Activated CD8-positive, alpha-beta memory T cell treated with anti-CD3 and anti-CD28 coated beads, Interleukin-2, amount 50 U/mL, for 24 hours (primary cell): ENCODE results near the gene MAN1C1.

Source experiments
- DNase-seq: peaks from one replicate; pipeline ENCODE4 v3.0.0-alpha.2; 2020; ENCODE audit errors: extremely low read depth

Gene MAN1C1

GRCh38 chr1:25763493-25763892 is 146.9 kb downstream of the MAN1C1 start:
- DNase-seq: no peak

DNA sequence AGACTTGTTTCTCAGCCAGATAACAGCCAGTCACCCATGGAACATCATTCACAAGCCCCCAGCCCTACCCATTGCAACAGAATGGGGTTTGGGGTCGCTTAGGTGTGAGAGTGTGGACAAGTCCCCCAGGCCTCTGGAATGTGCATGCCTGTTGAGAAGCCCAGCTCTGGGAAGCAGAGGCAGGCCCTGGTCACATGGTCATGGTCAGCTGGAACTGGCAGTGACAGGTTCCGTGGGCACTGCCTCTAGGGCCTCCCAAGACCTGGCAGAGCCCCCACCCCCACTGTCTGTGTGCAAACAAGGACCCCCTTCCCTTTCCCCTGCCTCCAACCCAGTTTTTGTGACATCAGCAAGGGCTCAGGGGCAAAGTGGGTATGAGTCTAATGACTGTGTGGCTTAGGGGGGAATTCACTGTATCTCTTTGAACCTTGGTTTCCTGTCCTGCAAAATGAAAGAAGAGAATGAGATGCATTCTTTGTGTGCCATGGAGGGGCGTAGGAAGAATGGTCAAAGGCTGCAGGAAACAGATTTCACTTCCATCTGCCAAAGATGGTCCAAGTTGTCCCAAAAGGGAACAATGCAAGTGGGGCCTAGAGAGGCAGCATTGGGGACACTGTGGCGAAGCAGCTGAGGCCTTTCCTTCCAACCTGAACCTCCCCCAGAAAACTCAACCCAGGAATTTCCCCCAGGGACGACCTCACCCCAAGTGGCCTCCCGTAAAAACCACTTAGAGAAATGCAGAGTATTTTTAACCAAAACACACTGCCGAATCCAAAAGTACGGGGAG is 148.7 kb downstream of the MAN1C1 start:
- no peak for DNase-seq

DNA sequence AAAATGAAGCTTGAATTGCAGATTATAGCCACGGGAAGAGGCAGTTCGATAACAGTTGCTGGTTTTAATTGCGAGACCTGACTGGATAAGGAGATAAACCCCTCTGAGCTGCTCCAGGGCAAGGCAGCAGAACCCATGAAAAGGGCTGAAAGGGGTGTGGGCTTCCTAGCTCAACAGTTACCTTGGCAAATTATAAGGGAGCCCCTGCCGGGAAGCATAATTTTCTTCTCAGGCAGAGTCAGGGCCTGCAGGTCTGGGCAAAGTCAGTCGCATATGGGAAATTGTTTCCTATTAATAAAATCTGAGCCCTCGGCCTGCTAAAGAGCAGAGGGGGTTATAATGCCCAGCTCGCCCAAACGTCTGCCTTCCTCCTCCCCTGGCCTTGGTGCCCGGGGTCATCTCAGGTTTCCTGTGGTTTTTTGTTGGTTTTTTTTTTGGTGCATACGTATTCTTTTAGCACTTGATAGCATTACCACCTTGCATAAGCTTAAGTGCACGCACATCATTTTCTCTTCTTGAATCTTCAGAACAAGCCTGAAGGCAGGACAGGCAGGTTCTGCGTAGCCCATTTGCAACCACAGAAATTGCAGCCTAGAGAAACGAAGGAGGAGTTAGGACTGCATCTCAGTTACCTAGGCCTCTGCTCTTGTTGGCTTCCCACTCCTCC is 149.5 kb downstream of the MAN1C1 start:
- no peak for DNase-seq

DNA sequence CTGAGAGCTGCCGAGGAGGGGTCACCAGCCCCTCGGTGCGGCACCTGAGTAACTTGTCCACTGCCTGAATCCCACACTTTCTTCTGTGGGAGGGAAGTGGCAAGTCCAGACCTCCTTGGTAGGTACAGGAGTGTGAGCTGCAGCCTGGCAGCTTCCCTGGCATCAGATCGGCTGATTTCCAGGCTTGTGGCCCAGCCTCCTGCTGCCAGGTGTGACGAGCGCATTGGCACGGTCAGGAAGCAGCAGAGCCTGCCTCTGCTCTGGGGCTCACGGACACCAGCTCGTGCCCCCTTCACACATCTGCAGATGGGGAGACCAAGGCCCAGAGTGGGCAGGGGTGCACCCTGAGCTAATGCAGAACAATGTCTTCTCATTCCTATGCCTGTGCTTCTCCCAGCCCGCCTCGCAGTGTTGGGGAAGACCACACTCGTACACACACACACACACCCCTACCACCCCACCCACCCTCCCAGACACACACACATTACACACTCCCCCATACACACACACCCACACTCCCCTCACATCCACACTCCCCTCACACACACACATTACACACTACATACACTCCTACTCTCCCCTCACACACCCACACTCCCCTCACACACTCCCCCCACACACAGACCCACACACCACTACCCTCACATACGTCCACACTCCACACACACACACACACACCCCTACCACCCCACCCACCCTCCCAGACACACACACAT is 150.3 kb downstream of the MAN1C1 start:
- no peak for DNase-seq

DNA sequence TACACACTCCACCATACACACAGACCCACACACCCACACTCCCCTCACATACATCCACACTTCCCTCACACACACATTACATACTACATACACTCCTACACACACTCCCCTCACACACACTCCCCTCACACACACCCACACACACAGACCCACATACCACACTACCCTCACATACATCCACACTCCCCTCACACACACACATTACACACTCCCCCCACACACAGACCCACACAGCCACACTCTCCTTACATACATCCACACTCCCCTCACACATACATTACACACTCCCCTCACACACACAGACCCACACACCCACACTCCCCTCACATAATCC is 150.8 kb downstream of the MAN1C1 start:
- DNase-seq: no peak

GRCh38 chr1:25768999-25769398 is 152.4 kb downstream of the MAN1C1 start:
- DNase-seq: no peak

GRCh38 chr1:25769625-25770383 is 153.2 kb downstream of the MAN1C1 start:
- DNase-seq: no peak

DNA sequence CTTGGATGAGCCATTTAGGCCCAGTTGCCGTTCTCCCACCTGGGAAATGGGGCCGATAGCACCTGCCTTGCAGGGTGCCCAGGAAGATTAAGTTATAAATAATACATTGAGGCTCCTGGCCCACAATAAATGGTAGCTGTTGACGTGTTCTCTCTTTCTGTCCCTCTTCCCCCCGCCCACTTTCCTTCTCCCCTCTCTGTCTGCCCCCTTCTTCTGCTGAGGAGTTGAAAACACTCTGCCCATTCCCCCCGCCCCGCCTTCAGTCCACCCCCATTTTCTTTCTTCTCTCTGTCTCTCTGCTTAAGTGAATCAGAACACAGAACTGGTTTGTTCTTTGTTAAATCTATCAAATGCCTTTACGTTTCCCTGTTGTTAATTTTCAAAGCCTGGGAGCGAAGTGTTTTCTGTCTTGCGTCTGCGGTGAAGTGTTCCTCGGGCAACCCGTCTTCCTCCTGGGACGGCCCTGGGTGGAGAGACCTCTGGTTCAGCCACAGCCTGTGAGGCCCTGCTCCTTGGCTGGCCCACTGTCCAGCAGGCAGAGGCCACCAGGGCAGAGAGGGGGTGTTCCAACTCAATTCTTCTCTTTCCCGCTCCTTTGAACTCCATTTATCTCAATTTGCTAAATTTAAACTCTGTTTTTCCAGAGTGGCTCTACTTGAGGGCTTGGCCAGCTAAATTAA is 154.1 kb downstream of the MAN1C1 start:
- DNase-seq: no peak

GRCh38 chr1:25771221-25772114 is 154.9 kb downstream of the MAN1C1 start:
- DNase-seq: no peak

DNA sequence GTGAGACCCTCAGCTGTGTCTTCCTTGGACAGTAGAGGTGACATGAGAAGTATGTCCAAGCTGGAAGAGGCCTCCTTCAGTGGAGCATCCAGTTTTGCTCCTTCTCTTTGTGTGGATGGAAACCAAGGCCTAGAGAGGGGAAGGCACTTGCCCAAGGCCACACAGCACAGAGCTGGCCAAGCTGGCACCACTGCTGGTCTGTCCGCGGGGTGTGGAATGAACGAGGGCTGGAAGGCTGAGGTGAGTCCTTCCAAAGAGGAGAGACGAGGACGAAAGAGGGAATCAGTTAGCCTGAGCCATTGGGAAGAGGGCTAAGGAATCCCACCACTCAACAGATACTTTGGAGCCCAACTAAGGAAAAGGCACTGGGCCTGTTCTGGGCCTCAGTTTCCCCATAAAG is 155.6 kb downstream of the MAN1C1 start:
- DNase-seq: no peak

GRCh38 chr1:25772692-25773245 is 156.2 kb downstream of the MAN1C1 start:
- DNase-seq: no peak

DNA sequence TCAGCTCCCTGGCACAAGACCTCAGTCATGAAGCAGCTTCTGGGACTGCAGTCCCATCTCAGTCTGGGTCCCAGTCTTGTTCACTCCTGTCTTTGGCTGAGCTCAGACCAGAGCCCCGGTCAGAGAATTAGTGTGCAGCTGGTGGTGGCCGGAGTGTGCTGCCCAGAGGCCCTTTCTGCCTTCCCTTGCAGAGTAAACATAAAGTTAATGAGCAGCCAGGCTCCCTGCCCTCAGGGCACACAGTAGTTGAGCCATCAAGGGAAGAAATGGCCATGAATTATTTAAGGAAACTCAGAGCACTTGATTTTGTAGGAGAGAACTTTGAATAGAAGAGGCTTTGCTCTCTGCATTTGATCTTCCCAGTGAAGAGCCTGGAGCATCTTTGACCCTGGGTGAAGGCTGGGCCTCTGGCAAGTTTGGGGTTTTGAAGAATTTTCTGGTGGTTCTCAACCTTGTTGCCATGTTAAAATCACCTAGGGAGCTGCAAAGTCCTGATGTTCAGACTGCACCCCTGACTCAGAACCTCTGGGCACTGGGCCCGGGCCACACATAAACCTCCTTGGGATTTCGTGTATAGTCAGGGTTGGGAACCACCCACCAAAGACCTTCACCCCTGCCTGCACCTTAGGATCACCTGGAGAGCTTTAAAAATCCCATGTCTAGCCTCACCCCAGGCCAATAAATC is 157.0 kb downstream of the MAN1C1 start:
- DNase-seq: no peak

- no peak for DNase-seq
Observed at GRCh38 chr1:25774206-25774803, 157.7 kb downstream of the MAN1C1 start.

- DNase-seq: peak; percentile 70
Observed at GRCh38 chr1:25774921-25775771, 158.6 kb downstream of the MAN1C1 start.

DNA sequence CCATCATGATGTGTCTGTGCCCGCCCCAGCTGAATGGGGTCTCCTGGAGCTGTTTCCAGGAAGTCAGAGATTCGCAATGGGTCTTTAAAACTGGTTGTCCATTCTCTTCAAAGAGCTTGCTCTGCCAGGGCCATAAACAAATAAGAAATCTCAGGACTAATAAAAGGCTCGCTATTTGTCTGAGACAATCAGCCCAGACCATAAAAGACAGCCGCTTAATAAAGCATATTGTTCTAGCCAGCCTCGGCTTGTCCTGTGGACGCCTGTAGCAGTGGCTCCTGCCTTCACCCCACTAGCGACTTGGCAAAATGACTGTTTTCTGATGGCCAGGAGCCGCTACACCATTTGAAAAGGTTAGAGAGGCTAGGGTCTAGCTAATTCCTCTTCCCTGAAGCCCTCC is 162.8 kb downstream of the MAN1C1 start:
- DNase-seq: no peak

DNA sequence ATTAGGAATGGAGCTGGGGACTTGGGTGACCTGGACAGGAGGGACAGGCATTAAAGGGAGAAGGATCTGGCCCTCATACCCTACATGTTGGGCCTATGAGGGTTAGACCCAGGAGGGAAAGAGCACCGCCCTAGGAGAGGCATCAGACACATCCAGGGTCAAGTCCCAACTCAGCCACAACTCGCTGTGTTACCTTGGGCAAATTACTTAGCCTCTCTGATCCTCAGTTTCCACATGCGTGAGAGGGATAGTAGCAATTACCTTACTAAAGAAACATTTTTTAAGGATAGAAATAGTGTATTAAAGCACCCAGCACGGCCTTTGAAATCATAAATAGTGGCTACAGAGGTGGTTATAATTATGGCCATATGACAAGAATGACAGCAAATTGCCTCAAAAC is 163.3 kb downstream of the MAN1C1 start:
- DNase-seq: no peak

GRCh38 chr1:25780318-25781129 is 163.9 kb downstream of the MAN1C1 start:
- DNase-seq: no peak

DNA sequence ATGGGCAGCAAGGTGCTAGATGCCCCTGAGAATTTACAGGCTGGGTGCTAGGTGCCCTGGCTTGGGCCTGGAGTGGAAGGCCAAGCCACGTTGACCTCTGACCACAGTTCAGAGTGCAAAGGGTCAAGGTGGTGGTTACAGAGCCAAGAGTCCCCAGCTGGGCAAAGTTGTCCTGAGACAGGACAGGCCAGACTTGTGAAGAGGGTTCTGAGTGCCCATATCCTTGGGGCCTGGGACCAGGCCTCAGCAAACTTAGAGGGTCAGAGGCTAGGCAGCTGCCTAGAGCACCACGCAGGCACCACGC is 164.5 kb downstream of the MAN1C1 start:
- no peak for DNase-seq
